Calu3 (cell line): ENCODE measurements around the gene EFNA4. TPM values are rescaled to one million over a fixed set of nuclear protein-coding genes. Genes with fewer than 3 reads are reported as not detected.

Source experiments
- BruUV-seq: library from RNA; stranded (reverse); fragments of 400-500 nt; replicated peaks from 2 replicates; lab custom pipeline; 2021; lab: Mats Ljungman, UMichigan
- CTCF ChIA-PET: fragments of 300-600 bp; sonication (Branson Sonifier 250); formaldehyde crosslinking; loops from one replicate; lab custom pipeline; 2022; ENCODE audit warnings: antibody characterized with exemption; lab: Charles Lee
- DNase-seq: peaks from one replicate; pipeline ENCODE4 v3.0.0; 2022
- H3K27ac Mint-ChIP-seq: one replicate; pipeline ENCODE4 v1.8.0; 2022; ENCODE audit warnings: mixed read lengths; ENCODE audit not compliant: unreplicated experiment
- H3K27me3 Mint-ChIP-seq: one replicate; pipeline ENCODE4 v1.8.0; 2022; ENCODE audit warnings: mixed read lengths; ENCODE audit not compliant: unreplicated experiment
- H3K36me3 Mint-ChIP-seq: one replicate; pipeline ENCODE4 v1.8.0; 2022; ENCODE audit warnings: mild to moderate bottlenecking, moderate library complexity, mixed read lengths; ENCODE audit not compliant: insufficient read depth, unreplicated experiment
- H3K4me1 Mint-ChIP-seq: one replicate; pipeline ENCODE4 v1.8.0; 2022; ENCODE audit warnings: mild to moderate bottlenecking, low read depth, mixed read lengths; ENCODE audit not compliant: unreplicated experiment
- H3K4me3 Mint-ChIP-seq: one replicate; pipeline ENCODE4 v1.8.0; 2022; ENCODE audit warnings: mild to moderate bottlenecking, low read depth, moderate library complexity, mixed read lengths; ENCODE audit not compliant: unreplicated experiment
- H3K9me3 Mint-ChIP-seq: one replicate; pipeline ENCODE4 v1.8.0; 2022; ENCODE audit warnings: low read depth, mixed read lengths; ENCODE audit not compliant: unreplicated experiment
- intact Hi-C: fragments of 100-400 bp; cut with micrococcal nuclease; formaldehyde crosslinking; loops from one replicate; pipeline ENCODE4 v1.10.0; 2022; ENCODE audit not compliant: unreplicated experiment
- total RNA-seq: library from RNA; stranded (reverse); gene quantifications from 2 replicates; pipeline ENCODE4 v1.2.3, GENCODE V29; 2022
- TF ChIP-seq, protein P1 (sequence below): fragments of 200-600 bp; IDR thresholded peaks from one replicate; pipeline ENCODE4 v1.8.0; 2022; ENCODE audit warnings: antibody characterized with exemption; ENCODE audit not compliant: unreplicated experiment

Gene EFNA4
- total RNA-seq, 1 experiment from 2014 or later, result 13.9 TPM

DNA sequence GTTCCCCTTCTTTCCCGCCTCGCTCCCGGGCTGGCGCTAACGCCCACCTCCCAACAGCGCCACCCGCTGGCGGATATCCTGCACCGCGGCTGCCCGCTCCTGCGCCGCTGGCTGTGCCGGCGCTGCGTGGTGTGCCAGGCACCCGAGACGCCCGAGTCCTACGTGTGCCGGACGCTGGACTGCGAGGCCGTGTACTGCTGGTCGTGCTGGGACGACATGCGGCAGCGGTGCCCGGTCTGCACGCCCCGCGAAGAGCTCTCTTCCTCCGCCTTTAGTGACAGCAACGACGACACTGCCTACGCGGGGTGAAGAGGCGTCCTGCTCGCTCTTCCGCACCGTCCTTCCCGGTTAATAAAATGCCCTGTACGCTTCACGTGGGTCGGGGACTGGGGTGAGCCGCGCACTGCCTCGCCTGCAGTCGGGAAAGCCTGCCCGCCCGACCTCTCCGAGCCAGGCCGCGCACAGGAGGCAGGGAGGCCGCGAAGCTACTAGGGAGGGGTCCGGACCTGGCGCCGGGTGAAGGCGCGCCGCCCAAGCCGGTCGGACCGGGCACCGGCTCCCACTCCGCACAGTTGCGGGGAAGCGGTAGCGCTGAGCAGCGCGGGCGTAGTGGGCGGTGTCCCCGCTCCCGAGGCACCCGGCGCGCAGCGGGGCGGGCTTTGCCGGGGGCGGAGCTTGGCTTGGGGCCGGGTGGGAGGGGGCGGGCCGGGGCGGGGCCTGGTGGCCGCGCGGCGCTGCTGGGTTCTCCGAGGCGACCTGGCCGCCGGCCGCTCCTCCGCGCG lies 12.8 kb upstream of the EFNA4 start, which contains the start of gene ADAM15:
Gene ADAM15, plus strand, starts transcription at position 757 of the 782 bp plus-strand sequence. CDS start 71 bp downstream, outside the sequence.
- CTCF ChIA-PET, result interaction anchor here (0.6 to 2.5 kb wide), 18 partner anchors 11 to 1308 kb away, joined by 3 to 12 read pairs (median 4); partner anchors contain the start of genes DCST1, DCST2, KRTCAP2 and LENEP
- no TSS peak for BruUV-seq
- TF ChIP-seq, protein P1, sequence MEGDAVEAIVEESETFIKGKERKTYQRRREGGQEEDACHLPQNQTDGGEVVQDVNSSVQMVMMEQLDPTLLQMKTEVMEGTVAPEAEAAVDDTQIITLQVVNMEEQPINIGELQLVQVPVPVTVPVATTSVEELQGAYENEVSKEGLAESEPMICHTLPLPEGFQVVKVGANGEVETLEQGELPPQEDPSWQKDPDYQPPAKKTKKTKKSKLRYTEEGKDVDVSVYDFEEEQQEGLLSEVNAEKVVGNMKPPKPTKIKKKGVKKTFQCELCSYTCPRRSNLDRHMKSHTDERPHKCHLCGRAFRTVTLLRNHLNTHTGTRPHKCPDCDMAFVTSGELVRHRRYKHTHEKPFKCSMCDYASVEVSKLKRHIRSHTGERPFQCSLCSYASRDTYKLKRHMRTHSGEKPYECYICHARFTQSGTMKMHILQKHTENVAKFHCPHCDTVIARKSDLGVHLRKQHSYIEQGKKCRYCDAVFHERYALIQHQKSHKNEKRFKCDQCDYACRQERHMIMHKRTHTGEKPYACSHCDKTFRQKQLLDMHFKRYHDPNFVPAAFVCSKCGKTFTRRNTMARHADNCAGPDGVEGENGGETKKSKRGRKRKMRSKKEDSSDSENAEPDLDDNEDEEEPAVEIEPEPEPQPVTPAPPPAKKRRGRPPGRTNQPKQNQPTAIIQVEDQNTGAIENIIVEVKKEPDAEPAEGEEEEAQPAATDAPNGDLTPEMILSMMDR, result peak; percentile 97
- Mint-ChIP-seq H3K36me3 (peaks cover 35% of the 10 kb centered on the region), H3K9me3 (no peaks in the 10 kb centered on the region), H3K4me3 (peak within 1 kb of the TSS; percentile 91), H3K4me1 (peaks cover 26% of the 10 kb centered on the region), H3K27ac (peak within 1 kb of the TSS; percentile 68), H3K27me3 (no peaks in the 10 kb centered on the region)
- intact Hi-C loops, result loop anchor here (10.0 kb wide), 1 partner anchor 46 kb away; the partner anchor contains the start of gene ZBTB7B
- DNase-seq, result peak; percentile 94

DNA sequence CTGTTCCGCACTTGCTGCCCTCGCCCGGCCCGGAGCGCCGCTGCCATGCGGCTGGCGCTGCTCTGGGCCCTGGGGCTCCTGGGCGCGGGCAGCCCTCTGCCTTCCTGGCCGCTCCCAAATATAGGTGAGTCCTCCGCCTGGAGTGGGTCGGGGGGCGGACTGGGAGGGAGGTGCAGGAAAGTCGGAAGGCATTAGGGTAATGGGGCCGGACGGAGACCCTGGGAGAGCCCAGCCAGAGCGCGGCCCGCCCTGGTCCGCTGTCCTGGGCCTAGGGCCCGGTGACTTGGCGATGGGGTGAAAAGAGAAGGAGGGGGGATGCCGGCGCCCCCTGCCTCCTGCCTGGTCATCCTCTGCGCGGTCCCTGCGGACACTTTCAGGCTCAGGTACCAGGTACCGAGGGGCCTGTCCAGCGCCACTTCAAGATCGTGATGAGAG lies 12.2 kb upstream of the EFNA4 start:
- TF ChIP-seq, protein P1, result no peak
- Mint-ChIP-seq H3K4me3 (peak overlapping the region; percentile 91), H3K27ac (peak overlapping the region; percentile 68), H3K36me3 (peaks cover 36% of the 10 kb centered on the region), H3K9me3 (no peaks in the 10 kb centered on the region), H3K4me1 (peaks cover 24% of the 10 kb centered on the region), H3K27me3 (no peaks in the 10 kb centered on the region)
- CTCF ChIA-PET, result interaction anchor here (0.6 to 2.5 kb wide), 16 partner anchors 10 to 1308 kb away, joined by 3 to 12 read pairs (median 4); partner anchors contain the start of genes DCST1, DCST2, KRTCAP2 and LENEP
- BruUV-seq, result no TSS peak
- no peak for DNase-seq
- intact Hi-C loops, result loop anchor here (10.0 kb wide), 1 partner anchor 47 kb away; the partner anchor contains the start of gene ZBTB7B

DNA sequence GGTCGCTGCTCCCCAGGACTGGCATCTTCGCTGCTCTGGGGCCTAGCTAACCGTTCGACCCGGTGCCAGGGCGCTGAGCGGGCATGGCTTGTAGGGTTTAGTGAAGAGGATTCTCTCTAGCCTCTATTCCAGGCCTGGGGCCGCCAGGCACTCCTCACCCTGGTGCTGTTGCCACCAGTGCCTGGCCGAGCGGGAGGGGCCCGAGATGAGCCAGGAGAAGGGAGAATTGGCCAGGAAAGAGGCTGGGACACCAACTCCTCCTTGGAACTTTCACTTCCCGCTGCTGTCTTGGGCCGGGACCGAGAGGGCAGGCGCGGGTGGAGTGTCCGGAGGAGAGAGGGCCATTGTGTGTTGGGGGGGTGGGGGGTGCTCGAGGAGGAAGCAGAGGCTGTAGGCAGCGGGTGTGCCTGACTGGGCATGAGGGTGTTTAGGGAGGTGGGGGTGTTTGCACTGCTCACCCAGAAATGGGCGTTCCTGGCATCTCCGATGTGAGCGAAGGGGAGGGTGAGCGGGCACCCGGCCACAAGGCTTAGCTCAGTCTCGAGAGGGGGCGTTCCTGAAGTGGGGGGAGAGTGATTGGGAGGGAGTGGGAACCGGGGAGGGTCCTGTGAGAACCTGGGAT lies 11.7 kb upstream of the EFNA4 start:
- TF ChIP-seq, protein P1, result no peak
- intact Hi-C loops, result loop anchor here (10.0 kb wide), 1 partner anchor 47 kb away; the partner anchor contains the start of gene ZBTB7B
- Mint-ChIP-seq H3K36me3 (peaks cover 36% of the 10 kb centered on the region), H3K27me3 (no peaks in the 10 kb centered on the region), H3K4me3 (peak overlapping the region; percentile 91), H3K27ac (peak overlapping the region; percentile 68), H3K9me3 (no peaks in the 10 kb centered on the region), H3K4me1 (peaks cover 24% of the 10 kb centered on the region)
- peak; percentile 49 for DNase-seq
- no TSS peak for BruUV-seq
- CTCF ChIA-PET, result interaction anchor here (0.6 to 2.5 kb wide), 8 partner anchors 10 to 813 kb away, joined by 3 to 11 read pairs (median 4); partner anchors contain the start of genes PBXIP1 and PYGO2
